ENCODE data around the gene COL18A1.

DNA sequence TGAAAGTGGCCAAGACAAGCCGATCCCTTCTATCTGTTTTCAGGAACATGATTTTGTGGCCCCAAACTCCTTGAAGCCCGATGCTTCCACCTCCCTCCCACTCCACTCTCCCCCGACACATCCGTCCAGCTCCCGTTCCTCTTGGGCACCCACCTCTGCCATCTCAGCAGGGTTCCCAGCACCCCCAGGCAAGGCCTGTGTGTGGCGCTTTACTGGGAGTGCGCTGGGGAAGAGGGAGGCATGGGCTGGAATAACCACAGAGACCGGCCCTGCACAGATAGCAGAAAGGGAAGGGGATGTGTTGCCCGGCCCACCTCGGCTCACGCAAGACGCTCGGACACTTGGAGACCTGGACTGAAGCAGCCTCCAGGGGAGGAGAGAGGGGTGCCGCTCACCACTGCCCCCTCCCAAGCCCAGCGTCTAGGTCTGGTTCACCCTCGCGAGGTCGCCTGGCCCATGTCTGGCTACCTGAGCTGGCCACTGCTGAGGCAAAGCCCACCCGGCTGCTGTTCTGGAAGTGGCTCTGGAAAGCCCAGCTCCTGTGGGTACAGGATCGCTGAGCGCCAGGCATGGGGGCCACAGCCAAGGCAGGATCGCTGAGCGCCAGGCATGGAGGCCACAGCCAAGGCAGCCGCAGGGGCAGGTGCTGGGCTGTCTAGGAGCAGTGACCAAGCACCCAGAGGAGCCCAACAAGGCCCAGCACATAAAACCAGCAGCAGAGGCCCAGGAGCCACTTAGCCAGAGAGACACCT is 23.8 kb upstream of the COL18A1 start:
- TF ChIP-seq SP1 (IDR thresholded peaks at IDR 0.05) (no peak), L3MBTL2 (conservative IDR thresholded peaks at IDR 0.05) (no peak), ZNF384 (IDR thresholded peaks at IDR 0.05) (no peak), HDGF (IDR thresholded peaks at IDR 0.05; ENCODE audit: borderline replicate concordance) (no peak), CTBP1 (IDR thresholded peaks at IDR 0.05; ENCODE audit: borderline replicate concordance) (no peak), FOXK2 (IDR thresholded peaks at IDR 0.05) (no peak), FOXA1 (IDR thresholded peaks at IDR 0.05) (no peak), SUZ12 (IDR thresholded peaks at IDR 0.05) (no peak)
- TF ChIP-seq, protein P1, sequence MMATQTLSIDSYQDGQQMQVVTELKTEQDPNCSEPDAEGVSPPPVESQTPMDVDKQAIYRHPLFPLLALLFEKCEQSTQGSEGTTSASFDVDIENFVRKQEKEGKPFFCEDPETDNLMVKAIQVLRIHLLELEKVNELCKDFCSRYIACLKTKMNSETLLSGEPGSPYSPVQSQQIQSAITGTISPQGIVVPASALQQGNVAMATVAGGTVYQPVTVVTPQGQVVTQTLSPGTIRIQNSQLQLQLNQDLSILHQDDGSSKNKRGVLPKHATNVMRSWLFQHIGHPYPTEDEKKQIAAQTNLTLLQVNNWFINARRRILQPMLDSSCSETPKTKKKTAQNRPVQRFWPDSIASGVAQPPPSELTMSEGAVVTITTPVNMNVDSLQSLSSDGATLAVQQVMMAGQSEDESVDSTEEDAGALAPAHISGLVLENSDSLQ (IDR thresholded peaks at IDR 0.05), result no peak

Measured in HEK293T (cell line).